Epithelial cell of proximal tubule (primary cell): Measurements from ENCODE around the gene STAT5B. TPM values are rescaled to one million over a fixed set of nuclear protein-coding genes. Genes with fewer than 3 reads are reported as not detected.
"Not testable (repeated sequence)": the region's sequence is repeated elsewhere in the genome, so short reads cannot be mapped to it uniquely, and the experiment has no call there.

Experiments
- DNase-seq: peaks from one replicate; pipeline ENCODE4 v3.0.0-alpha.2; 2011; ENCODE audit warnings: low read depth
- H3K4me3 ChIP-seq: 2 replicates; pipeline ENCODE4 v1.5.1; 2011; ENCODE audit warnings: low read depth, mild to moderate bottlenecking, low read length
- total RNA-seq: library from RNA; depleted of rRNA; stranded (reverse); fragments of >200 nt; gene quantifications from 2 replicates; pipeline ENCODE4 v1.2.3, GENCODE V29; 2015
- TF ChIP-seq, protein P1 (sequence below): conservative IDR thresholded peaks from 2 replicates; pipeline ENCODE4 v1.5.1; 2012; ENCODE audit warnings: low read depth, mild to moderate bottlenecking, low read length

The STAT5B gene
- total RNA-seq, 1 donor from 2014 or later: 16.0 TPM

DNA sequence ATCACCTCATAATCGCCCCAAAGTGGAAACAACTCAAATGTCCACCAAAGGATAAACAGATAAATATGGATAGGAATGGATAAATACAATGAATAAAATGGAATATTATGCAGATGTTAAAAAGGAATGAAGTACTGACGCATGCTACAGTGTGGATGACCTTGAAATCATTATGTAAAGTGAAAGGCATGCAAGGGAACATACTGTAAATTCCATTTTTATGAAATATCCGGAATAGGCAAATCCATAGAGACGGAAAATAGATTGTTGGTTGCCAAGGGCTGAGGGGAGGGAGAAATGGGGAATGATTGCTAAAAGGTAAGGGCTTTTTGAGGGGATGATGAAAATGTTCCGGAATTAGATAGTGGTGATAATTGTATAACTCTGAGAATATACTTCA lies 36.0 kb downstream of the STAT5B start:
- H3K4me3 ChIP-seq: no peak overlapping the region
- TF ChIP-seq, protein P1, sequence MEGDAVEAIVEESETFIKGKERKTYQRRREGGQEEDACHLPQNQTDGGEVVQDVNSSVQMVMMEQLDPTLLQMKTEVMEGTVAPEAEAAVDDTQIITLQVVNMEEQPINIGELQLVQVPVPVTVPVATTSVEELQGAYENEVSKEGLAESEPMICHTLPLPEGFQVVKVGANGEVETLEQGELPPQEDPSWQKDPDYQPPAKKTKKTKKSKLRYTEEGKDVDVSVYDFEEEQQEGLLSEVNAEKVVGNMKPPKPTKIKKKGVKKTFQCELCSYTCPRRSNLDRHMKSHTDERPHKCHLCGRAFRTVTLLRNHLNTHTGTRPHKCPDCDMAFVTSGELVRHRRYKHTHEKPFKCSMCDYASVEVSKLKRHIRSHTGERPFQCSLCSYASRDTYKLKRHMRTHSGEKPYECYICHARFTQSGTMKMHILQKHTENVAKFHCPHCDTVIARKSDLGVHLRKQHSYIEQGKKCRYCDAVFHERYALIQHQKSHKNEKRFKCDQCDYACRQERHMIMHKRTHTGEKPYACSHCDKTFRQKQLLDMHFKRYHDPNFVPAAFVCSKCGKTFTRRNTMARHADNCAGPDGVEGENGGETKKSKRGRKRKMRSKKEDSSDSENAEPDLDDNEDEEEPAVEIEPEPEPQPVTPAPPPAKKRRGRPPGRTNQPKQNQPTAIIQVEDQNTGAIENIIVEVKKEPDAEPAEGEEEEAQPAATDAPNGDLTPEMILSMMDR: no peak
- DNase-seq: no peak

- H3K4me3 ChIP-seq, DNase-seq: not testable (repeated sequence)
Measured at GRCh38 chr17:42239576-42239975, 36.6 kb downstream of the STAT5B start.

DNA sequence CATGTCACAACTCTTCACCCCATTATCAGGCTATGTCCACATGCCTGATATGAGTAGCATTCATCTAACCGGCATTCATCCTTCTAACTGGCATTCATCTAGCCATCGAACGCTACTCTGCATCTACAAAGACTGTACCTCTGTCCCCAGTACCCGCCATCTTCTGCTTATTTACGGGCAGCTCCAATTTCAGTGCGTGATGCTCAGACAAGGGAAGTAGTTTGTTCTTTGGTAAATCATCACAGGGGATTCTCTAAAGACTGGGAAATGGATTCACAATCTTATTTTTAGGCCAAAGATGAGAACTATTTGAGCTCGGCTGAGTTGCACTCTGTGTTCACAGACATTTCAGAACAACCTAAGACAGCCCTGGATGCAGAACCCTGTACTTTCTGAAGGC lies 39.4 kb downstream of the STAT5B start:
- no peak overlapping the region for H3K4me3 ChIP-seq
- no peak for DNase-seq
- TF ChIP-seq, protein P1: no peak

- DNase-seq: no peak
- TF ChIP-seq, protein P1: no peak
- H3K4me3 ChIP-seq: no peak overlapping the region
Measured at GRCh38 chr17:42233994-42234393, 42.2 kb downstream of the STAT5B start.

GRCh38 chr17:42233156-42233555 lies 43.0 kb downstream of the STAT5B start:
- no peak for DNase-seq
- TF ChIP-seq, protein P1: no peak

DNA sequence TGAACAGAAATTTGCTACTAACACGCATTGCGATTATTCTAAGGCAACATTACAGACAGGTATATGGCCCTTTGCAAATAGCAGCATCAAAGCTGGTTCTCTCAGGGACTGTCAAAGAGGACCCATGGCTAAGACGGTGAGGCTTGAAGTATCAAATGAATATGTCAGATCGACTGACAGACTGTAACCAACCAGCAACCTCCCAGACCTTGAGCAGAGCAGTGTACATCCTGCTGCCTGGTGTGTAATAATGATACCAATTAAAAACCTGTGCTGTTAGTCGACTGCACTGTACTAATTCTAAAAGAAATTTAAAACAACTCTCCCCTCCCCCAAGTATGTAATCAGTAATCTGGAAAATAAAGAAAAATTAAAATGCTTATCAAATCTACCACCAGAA lies 46.0 kb downstream of the STAT5B start:
- no peak overlapping the region for H3K4me3 ChIP-seq
- TF ChIP-seq, protein P1: no peak
- DNase-seq: no peak

More at GRCh38 chr17:42233156-42233555, 43.0 kb downstream of the STAT5B start:
- no peak overlapping the region for H3K4me3 ChIP-seq

GRCh38 chr17:42227849-42228700 lies 48.1 kb downstream of the STAT5B start:
- no peak for DNase-seq
- no peak overlapping the region for H3K4me3 ChIP-seq
- TF ChIP-seq, protein P1: no peak
